LNCaP clone FGC (cell line): ENCODE results near the gene CRPPA.
"Not testable (repeated sequence)": the region's sequence is repeated elsewhere in the genome, so short reads cannot be mapped to it uniquely, and the experiment has no call there.

Experiments
- DNase-seq: peaks from one replicate; pipeline ENCODE4 v3.0.0-alpha.2; 2011; ENCODE audit warnings: low read depth
- H3K4me3 ChIP-seq: 2 replicates; pipeline ENCODE4 v1.5.1; 2011; ENCODE audit warnings: mild to moderate bottlenecking, low read depth, low read length, control low read depth
- CTCF ChIP-seq: IDR thresholded peaks from 2 replicates; pipeline ENCODE4 v1.5.1; 2012; ENCODE audit warnings: mild to moderate bottlenecking; ENCODE audit not compliant: control insufficient read depth, insufficient read depth; ENCODE audit errors: extremely low read depth

Gene CRPPA

GRCh38 chr7:16455591-16455990 lies 34.3 kb upstream of the CRPPA start:
- TF ChIP-seq CTCF = no peak
- DNase-seq = no peak
- no peak overlapping the region for H3K4me3 ChIP-seq

GRCh38 chr7:16450366-16450765 lies 29.0 kb upstream of the CRPPA start:
- no peak overlapping the region for H3K4me3 ChIP-seq
- TF ChIP-seq CTCF = no peak
- DNase-seq = no peak

GRCh38 chr7:16447876-16448275 lies 26.5 kb upstream of the CRPPA start:
- no peak overlapping the region for H3K4me3 ChIP-seq
- no peak for DNase-seq
- no peak for TF ChIP-seq CTCF

- TF ChIP-seq CTCF = no peak
- no peak overlapping the region for H3K4me3 ChIP-seq
- no peak for DNase-seq
Measured at GRCh38 chr7:16446508-16446907, 25.2 kb upstream of the CRPPA start.

GRCh38 chr7:16443871-16444270 lies 22.5 kb upstream of the CRPPA start:
- H3K4me3 ChIP-seq, DNase-seq: not testable (repeated sequence)

- DNase-seq = peak; percentile 69
- TF ChIP-seq CTCF = no peak
- no peak overlapping the region for H3K4me3 ChIP-seq
Measured at GRCh38 chr7:16438988-16439387, 17.6 kb upstream of the CRPPA start.

GRCh38 chr7:16436306-16436705 lies 15.0 kb upstream of the CRPPA start:
- H3K4me3 ChIP-seq = no peak overlapping the region
- no peak for TF ChIP-seq CTCF
- no peak for DNase-seq
